Measurements from ENCODE around the gene ARPP19.

- TF ChIP-seq MXI1 (IDR thresholded peaks at IDR 0.05; ENCODE audit: low read depth, low read length) = no peak
- TF ChIP-seq, protein P1, sequence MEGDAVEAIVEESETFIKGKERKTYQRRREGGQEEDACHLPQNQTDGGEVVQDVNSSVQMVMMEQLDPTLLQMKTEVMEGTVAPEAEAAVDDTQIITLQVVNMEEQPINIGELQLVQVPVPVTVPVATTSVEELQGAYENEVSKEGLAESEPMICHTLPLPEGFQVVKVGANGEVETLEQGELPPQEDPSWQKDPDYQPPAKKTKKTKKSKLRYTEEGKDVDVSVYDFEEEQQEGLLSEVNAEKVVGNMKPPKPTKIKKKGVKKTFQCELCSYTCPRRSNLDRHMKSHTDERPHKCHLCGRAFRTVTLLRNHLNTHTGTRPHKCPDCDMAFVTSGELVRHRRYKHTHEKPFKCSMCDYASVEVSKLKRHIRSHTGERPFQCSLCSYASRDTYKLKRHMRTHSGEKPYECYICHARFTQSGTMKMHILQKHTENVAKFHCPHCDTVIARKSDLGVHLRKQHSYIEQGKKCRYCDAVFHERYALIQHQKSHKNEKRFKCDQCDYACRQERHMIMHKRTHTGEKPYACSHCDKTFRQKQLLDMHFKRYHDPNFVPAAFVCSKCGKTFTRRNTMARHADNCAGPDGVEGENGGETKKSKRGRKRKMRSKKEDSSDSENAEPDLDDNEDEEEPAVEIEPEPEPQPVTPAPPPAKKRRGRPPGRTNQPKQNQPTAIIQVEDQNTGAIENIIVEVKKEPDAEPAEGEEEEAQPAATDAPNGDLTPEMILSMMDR (IDR thresholded peaks at IDR 0.05) = no peak
- TF ChIP-seq SMC3 (IDR thresholded peaks at IDR 0.05; ENCODE audit: low read depth, low read length) = no peak
Observed at GRCh38 chr15:52524223-52525136, 44.4 kb downstream of the ARPP19 start.
